HepG2 (cell line): ENCODE results near the gene MAPK14. TPM values are rescaled to one million over a fixed set of nuclear protein-coding genes. Genes with fewer than 3 reads are reported as not detected.

Experiments
- DPF2 ChIP-seq: sonication (generic); formaldehyde crosslinking; IDR thresholded peaks from 2 replicates; pipeline ENCODE4 v1.4.0; 2020; ENCODE audit warnings: mild to moderate bottlenecking, low read depth, missing genetic modification reagents, borderline replicate concordance
- FOXJ3 ChIP-seq: sonication (generic); formaldehyde crosslinking; IDR thresholded peaks from 2 replicates; pipeline ENCODE4 v1.4.0; 2020; ENCODE audit warnings: missing genetic modification reagents, mild to moderate bottlenecking, borderline replicate concordance
- KDM4B ChIP-seq: sonication (generic); formaldehyde crosslinking; IDR thresholded peaks from 2 replicates; pipeline ENCODE4 v1.4.0; 2020; ENCODE audit warnings: missing genetic modification reagents
- KLF12 ChIP-seq: sonication (generic); formaldehyde crosslinking; IDR thresholded peaks from 2 replicates; pipeline ENCODE4 v1.4.0; 2020; ENCODE audit warnings: missing genetic modification reagents, borderline replicate concordance
- MLLT10 ChIP-seq: sonication (generic); formaldehyde crosslinking; IDR thresholded peaks from 2 replicates; pipeline ENCODE4 v1.4.0; 2020; ENCODE audit warnings: missing genetic modification reagents
- MTA3 ChIP-seq: sonication (generic); formaldehyde crosslinking; IDR thresholded peaks from 2 replicates; pipeline ENCODE4 v1.4.0; 2020; ENCODE audit warnings: missing genetic modification reagents
- PCBP2 ChIP-seq: fragments of 200-400 bp; formaldehyde crosslinking; optimal IDR thresholded peaks from 2 replicates; pipeline ENCODE3; 2018; ENCODE audit warnings: low read length, low read depth; ENCODE audit not compliant: poor library complexity, severe bottlenecking
- SETDB1 ChIP-seq: sonication (generic); formaldehyde crosslinking; IDR thresholded peaks from 2 replicates; pipeline ENCODE4 v1.5.1; 2020; ENCODE audit warnings: missing genetic modification reagents, mild to moderate bottlenecking, borderline replicate concordance
- SIN3A ChIP-seq: IDR thresholded peaks from 2 replicates; pipeline ENCODE4 v1.6.1; 2011; ENCODE audit warnings: low read depth, mild to moderate bottlenecking, control low read depth, low read length, borderline replicate concordance
- SRSF9 ChIP-seq: fragments of 200-400 bp; formaldehyde crosslinking; IDR thresholded peaks from 2 replicates; pipeline ENCODE4 v1.6.1; 2018; ENCODE audit warnings: borderline replicate concordance, mild to moderate bottlenecking, low read depth, low read length; ENCODE audit not compliant: insufficient read depth, poor library complexity, severe bottlenecking
- ZNF30 ChIP-seq: sonication (generic); formaldehyde crosslinking; IDR thresholded peaks from 2 replicates; pipeline ENCODE4 v1.5.0; 2020; ENCODE audit warnings: mild to moderate bottlenecking, missing genetic modification reagents
- ZNF451 ChIP-seq: sonication (generic); formaldehyde crosslinking; IDR thresholded peaks from 2 replicates; pipeline ENCODE4 v1.5.0; 2020; ENCODE audit warnings: mild to moderate bottlenecking, missing genetic modification reagents
- ZNF850 ChIP-seq: sonication (generic); formaldehyde crosslinking; conservative IDR thresholded peaks from 2 replicates; pipeline ENCODE4 v1.9.0; 2021; ENCODE audit warnings: mild to moderate bottlenecking, missing genetic modification reagents
- polyA plus RNA-seq, 8 experiments: library from polyadenylated mRNA; depleted of rRNA in 3 of 8; stranded (reverse) in 7 of 8; unstranded in 1 of 8; fragments of >200 nt; fragmentation: Illumina TruSeq in 4 of 8; extraction: Trizol in 4 of 8; gene quantifications; 2 replicates each; pipeline versions ENCODE4 v1.2.1 to v1.2.3, GENCODE V29; 2011 to 2016; ENCODE audit warnings: low read depth in 4 of 8, missing spikeins in 1 of 8, mixed read lengths in 1 of 8; ENCODE audit not compliant: insufficient read depth in 1 of 8
- total RNA-seq, 5 experiments: library from RNA; depleted of rRNA; stranded (reverse); fragments of >200 nt; fragmentation: Illumina TruSeq; extraction: Trizol; gene quantifications; 2 replicates each; pipeline ENCODE4 v1.2.3, GENCODE V29; 2016; ENCODE audit warnings: low read depth in 1 of 5
- TF ChIP-seq, protein P1 (sequence below): sonication (generic); formaldehyde crosslinking; IDR thresholded peaks from 2 replicates; pipeline ENCODE4 v1.5.0; 2020; ENCODE audit warnings: missing genetic modification reagents
- TF ChIP-seq, protein P2 (sequence below): sonication (generic); formaldehyde crosslinking; IDR thresholded peaks from 2 replicates; pipeline ENCODE4 v1.5.1; 2020; ENCODE audit warnings: mild to moderate bottlenecking, moderate library complexity, missing genetic modification reagents
- TF ChIP-seq, protein P3 (sequence below): sonication (generic); IDR thresholded peaks from 2 replicates; pipeline ENCODE4 v1.6.1; 2016; ENCODE audit warnings: low read depth, borderline replicate concordance
- TF ChIP-seq, protein P4 (sequence below): fragments of 450-650 bp; IDR thresholded peaks from 2 replicates; pipeline ENCODE4 v1.6.1; 2017
- TF ChIP-seq, protein P5 (sequence below): IDR thresholded peaks from 2 replicates; pipeline ENCODE4 v1.6.1; 2016; ENCODE audit warnings: mild to moderate bottlenecking

MAPK14 gene
- total and polyA plus RNA-seq, 2 of the 13 experiments (the other 11 are each of a cell fraction or from before 2014, with no cell fraction given) = 66.3 to 67.3 TPM

DNA sequence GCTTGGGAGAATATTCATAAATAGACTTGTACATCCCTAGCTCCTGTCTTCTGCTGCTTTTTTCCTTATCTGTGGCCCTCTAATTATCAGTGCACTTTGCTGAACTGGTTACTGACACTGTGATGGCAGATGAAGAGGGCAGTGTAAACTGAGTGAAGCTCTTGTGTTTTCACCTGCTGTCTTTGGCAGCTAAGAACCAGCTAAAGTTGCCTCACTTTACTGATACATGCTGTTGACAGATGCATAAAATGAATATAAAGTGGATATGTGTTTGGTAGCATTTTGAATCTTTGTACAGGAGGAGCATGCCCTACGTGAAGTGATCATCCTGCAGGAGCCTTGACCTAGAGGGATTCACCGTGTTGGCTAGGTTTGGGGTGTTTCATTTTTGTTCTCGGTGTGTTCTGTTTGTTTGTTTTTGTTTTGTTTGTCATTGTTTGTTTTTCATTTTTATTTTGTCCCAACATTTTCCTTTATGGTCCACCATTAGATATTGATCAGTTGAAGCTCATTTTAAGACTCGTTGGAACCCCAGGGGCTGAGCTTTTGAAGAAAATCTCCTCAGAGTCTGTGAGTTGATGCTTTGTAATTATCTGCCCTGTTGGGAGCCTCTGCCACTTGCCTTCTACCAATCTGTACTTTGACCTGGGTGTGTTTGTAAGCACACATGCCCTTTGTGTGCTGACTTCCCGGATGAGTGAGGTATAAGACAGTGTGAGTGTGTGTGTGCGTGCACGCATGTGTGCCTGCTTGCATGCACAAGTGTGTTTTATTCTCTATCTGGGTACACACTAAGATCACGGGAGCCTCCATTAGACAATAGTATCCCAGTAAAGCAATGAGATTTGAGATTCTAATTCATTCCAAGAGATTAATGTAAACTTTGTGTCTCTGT is 68.1 kb downstream of the MAPK14 start (continued):
- TF ChIP-seq, protein P1, sequence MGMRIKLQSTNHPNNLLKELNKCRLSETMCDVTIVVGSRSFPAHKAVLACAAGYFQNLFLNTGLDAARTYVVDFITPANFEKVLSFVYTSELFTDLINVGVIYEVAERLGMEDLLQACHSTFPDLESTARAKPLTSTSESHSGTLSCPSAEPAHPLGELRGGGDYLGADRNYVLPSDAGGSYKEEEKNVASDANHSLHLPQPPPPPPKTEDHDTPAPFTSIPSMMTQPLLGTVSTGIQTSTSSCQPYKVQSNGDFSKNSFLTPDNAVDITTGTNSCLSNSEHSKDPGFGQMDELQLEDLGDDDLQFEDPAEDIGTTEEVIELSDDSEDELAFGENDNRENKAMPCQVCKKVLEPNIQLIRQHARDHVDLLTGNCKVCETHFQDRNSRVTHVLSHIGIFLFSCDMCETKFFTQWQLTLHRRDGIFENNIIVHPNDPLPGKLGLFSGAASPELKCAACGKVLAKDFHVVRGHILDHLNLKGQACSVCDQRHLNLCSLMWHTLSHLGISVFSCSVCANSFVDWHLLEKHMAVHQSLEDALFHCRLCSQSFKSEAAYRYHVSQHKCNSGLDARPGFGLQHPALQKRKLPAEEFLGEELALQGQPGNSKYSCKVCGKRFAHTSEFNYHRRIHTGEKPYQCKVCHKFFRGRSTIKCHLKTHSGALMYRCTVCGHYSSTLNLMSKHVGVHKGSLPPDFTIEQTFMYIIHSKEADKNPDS (CRISPR knock-in tag) = 0 out of 2 replicates have a peak, but pooled peaks have one; percentile 60
- TF ChIP-seq FOXJ3 (CRISPR knock-in tag) (peak; percentile 76), DPF2 (CRISPR knock-in tag) (peak; percentile 98), SRSF9 (no peak), ZNF451 (CRISPR knock-in tag) (peak; percentile 35; the same call in 1 of the 2 replicates), PCBP2 (no peak), SIN3A (no peak), ZNF850 (CRISPR knock-in tag) (0 out of 2 replicates have a peak, but pooled peaks have one; percentile 3), MLLT10 (no peak), ZNF30 (no peak), KDM4B (CRISPR knock-in tag) (peak; percentile 89), KLF12 (CRISPR knock-in tag) (peak; percentile 90), MTA3 (no peak), SETDB1 (CRISPR knock-in tag) (no peak)
- TF ChIP-seq, protein P2, sequence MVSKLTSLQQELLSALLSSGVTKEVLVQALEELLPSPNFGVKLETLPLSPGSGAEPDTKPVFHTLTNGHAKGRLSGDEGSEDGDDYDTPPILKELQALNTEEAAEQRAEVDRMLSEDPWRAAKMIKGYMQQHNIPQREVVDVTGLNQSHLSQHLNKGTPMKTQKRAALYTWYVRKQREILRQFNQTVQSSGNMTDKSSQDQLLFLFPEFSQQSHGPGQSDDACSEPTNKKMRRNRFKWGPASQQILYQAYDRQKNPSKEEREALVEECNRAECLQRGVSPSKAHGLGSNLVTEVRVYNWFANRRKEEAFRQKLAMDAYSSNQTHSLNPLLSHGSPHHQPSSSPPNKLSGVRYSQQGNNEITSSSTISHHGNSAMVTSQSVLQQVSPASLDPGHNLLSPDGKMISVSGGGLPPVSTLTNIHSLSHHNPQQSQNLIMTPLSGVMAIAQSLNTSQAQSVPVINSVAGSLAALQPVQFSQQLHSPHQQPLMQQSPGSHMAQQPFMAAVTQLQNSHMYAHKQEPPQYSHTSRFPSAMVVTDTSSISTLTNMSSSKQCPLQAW = peak; percentile 57
- TF ChIP-seq, protein P3, sequence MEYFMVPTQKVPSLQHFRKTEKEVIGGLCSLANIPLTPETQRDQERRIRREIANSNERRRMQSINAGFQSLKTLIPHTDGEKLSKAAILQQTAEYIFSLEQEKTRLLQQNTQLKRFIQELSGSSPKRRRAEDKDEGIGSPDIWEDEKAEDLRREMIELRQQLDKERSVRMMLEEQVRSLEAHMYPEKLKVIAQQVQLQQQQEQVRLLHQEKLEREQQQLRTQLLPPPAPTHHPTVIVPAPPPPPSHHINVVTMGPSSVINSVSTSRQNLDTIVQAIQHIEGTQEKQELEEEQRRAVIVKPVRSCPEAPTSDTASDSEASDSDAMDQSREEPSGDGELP = peak; percentile 68; the same call in 1 of the 2 replicates
- TF ChIP-seq, protein P4, sequence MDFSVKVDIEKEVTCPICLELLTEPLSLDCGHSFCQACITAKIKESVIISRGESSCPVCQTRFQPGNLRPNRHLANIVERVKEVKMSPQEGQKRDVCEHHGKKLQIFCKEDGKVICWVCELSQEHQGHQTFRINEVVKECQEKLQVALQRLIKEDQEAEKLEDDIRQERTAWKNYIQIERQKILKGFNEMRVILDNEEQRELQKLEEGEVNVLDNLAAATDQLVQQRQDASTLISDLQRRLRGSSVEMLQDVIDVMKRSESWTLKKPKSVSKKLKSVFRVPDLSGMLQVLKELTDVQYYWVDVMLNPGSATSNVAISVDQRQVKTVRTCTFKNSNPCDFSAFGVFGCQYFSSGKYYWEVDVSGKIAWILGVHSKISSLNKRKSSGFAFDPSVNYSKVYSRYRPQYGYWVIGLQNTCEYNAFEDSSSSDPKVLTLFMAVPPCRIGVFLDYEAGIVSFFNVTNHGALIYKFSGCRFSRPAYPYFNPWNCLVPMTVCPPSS = no peak
- TF ChIP-seq, protein P5, sequence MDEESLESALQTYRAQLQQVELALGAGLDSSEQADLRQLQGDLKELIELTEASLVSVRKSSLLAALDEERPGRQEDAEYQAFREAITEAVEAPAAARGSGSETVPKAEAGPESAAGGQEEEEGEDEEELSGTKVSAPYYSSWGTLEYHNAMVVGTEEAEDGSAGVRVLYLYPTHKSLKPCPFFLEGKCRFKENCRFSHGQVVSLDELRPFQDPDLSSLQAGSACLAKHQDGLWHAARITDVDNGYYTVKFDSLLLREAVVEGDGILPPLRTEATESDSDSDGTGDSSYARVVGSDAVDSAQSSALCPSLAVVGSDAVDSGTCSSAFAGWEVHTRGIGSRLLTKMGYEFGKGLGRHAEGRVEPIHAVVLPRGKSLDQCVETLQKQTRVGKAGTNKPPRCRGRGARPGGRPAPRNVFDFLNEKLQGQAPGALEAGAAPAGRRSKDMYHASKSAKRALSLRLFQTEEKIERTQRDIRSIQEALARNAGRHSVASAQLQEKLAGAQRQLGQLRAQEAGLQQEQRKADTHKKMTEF (CRISPR knock-in tag) = peak; percentile 88
